Transverse colon (tissue), 1 donor: Measurements from ENCODE around the gene PCSK9.

Source experiments
- EP300 ChIP-seq: sonication (generic); formaldehyde crosslinking; IDR thresholded peaks from one replicate; pipeline ENCODE4 v1.6.1; 2017; ENCODE audit warnings: antibody characterized with exemption, low read depth
- POLR2A ChIP-seq: fragments of 450-650 bp; IDR thresholded peaks from one replicate; pipeline ENCODE4 v1.6.1; 2016; ENCODE audit warnings: antibody characterized with exemption, mild to moderate bottlenecking, moderate library complexity

DNA sequence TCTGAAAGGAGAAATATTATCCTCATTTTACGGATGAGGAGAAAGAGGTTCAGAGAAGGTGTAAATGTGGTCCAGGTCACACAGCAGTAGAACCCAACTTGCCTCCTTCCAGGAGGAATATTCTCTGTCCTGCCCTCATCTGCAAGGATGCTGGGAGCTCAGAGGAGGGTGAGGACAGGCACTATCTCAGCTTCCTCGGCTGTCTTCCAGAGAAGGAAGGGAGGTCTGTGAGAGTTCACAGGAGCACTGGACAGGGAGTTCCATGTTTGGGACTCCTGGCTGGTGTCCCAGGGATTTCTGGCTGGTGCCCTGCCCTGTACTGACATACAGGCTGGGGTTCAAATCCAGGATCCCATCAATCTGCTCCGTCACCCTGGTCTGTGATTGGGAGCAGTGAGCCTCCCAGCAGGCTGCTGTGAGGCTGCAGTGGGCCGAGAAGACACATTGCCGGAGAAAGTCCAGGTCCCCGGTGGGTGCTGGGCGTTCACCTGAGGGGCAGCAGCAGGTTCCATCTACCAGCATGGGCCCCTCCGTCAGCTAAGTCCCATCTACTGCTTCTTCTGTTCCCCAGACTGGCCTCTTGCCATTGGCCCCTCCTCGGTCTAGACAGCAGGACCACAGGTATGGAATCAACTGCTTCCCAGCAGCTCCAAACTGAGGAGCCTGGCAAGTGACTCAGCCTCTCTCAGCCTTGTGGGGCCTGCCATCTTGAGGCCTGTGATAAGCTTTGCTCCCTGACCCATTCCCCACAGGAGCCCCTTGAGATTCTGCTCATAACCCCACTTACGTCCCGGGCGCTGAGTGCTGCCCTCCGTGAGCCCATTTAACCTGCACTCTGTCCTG, 49.2 kb upstream of the PCSK9 start:
- TF ChIP-seq POLR2A, result no peak
- TF ChIP-seq EP300, result no peak
